ENCODE data around the gene TSC22D2. TPM values are rescaled to one million over a fixed set of nuclear protein-coding genes. Genes with fewer than 3 reads are reported as not detected.
A peak's percentile ranks its signal among the peaks of the same experiment; 100 is the strongest.

The TSC22D2 gene
- total RNA-seq, 1 experiment from 2014 or later = 20.0 TPM

- peak; percentile 35 for ATAC-seq
- ChIA-PET POLR2A (interaction anchor here (1.0 kb wide), 1 partner anchor 36 kb away, joined by 3 read pairs; the partner anchor contains the start of gene TSC22D2), CTCF (interaction anchor here (1.0 to 2.0 kb wide), 2 partner anchors 24 to 36 kb away, joined by 3 to 4 read pairs; partner anchors contain the start of gene TSC22D2), RAD21 (ENCODE audit: low non-redundant PET in 1 of 2, low total read pairs in 2 of 2, uncharacterized antibody in 2 of 2, unreplicated experiment in 2 of 2) (interaction anchor here in 1 of 2 experiments (0.9 kb wide), 1 partner anchor 134 kb away, joined by 3 read pairs; no protein-coding TSS in a partner anchor)
- H4K20me1 ChIP-seq (ENCODE audit: insufficient read depth) = no peaks in the 10 kb centered on the region
- no peaks in the 10 kb centered on the region for H3K79me2 ChIP-seq (ENCODE audit: insufficient read depth, low read length)
- peaks cover 36 to 53% of the 10 kb centered on the region in 2 experiments for H3K4me1 ChIP-seq (ENCODE audit: control insufficient read depth in 1 of 2, insufficient read depth in 2 of 2, low read length in 2 of 2)
- TF ChIP-seq POLR2AphosphoS5 (IDR thresholded peaks at IDR 0.05; ENCODE audit: low read depth, low read length) (no peak), EZH2 (IDR thresholded peaks at IDR 0.05) (no peak), TCF7L2 (IDR thresholded peaks at IDR 0.05; ENCODE audit: borderline replicate concordance, extremely low read depth, insufficient read depth, insufficient read length) (no peak), RAD21 (IDR thresholded peaks at IDR 0.05; ENCODE audit: low read depth) (peak; percentile 9; the same call in 1 of the 2 replicates), CTCF (IDR thresholded peaks at IDR 0.05 in 2 of 3, conservative IDR thresholded peaks at IDR 0.05 in 1 of 3; ENCODE audit: borderline replicate concordance in 1 of 3, insufficient read depth in 1 of 3, low read depth in 2 of 3, low read length in 2 of 3) (peak; percentile 5 to 50 (median 33); a peak in 5 of 6 replicates)
- no peaks in the 10 kb centered on the region for H3K27me3 ChIP-seq (ENCODE audit: insufficient read depth, low read length)
- no peaks in the 10 kb centered on the region for H3K9me3 ChIP-seq (ENCODE audit: control insufficient read depth in 1 of 2, insufficient read depth in 1 of 2, low read depth in 1 of 2, low read length in 2 of 2)
- no peaks in the 10 kb centered on the region for H3K9me2 ChIP-seq (ENCODE audit: insufficient read depth)
- H3K36me3 ChIP-seq (ENCODE audit: control insufficient read depth in 1 of 2, insufficient read depth in 2 of 2, low read length in 2 of 2) = no peaks in the 10 kb centered on the region
- no peak overlapping the region for H3K9ac ChIP-seq (ENCODE audit: low read length)
- DNase-seq (ENCODE audit: low read depth, low spot score) = no peak
- H3K27ac ChIP-seq (ENCODE audit: low read depth, low read length) = peak overlapping the region; percentile 66; the same call in 1 of the 2 replicates
- H3K4me2 ChIP-seq (ENCODE audit: low read length) = peak overlapping the region; percentile 76
- H3K4me3 ChIP-seq (replicated peaks in 1 of 2; ENCODE audit: low read depth in 1 of 2, low read length in 2 of 2) = no peak overlapping the region
- peak overlapping the region; percentile 19 for H2AFZ ChIP-seq (ENCODE audit: low read depth, low read length, poor library complexity, severe bottlenecking)
- intact Hi-C loops (cut with micrococcal nuclease) = loop anchor here (5.0 kb wide), 1 partner anchor 35 kb away; the partner anchor contains the start of gene TSC22D2
- BruUV-seq (replicated peaks) = no TSS peak
Observed at GRCh38 chr3:150372722-150373121, 35.4 kb upstream of the TSC22D2 start.

Data from HCT116 (cell line).